ENCODE results near the gene IGFBP6.

The IGFBP6 gene

DNA sequence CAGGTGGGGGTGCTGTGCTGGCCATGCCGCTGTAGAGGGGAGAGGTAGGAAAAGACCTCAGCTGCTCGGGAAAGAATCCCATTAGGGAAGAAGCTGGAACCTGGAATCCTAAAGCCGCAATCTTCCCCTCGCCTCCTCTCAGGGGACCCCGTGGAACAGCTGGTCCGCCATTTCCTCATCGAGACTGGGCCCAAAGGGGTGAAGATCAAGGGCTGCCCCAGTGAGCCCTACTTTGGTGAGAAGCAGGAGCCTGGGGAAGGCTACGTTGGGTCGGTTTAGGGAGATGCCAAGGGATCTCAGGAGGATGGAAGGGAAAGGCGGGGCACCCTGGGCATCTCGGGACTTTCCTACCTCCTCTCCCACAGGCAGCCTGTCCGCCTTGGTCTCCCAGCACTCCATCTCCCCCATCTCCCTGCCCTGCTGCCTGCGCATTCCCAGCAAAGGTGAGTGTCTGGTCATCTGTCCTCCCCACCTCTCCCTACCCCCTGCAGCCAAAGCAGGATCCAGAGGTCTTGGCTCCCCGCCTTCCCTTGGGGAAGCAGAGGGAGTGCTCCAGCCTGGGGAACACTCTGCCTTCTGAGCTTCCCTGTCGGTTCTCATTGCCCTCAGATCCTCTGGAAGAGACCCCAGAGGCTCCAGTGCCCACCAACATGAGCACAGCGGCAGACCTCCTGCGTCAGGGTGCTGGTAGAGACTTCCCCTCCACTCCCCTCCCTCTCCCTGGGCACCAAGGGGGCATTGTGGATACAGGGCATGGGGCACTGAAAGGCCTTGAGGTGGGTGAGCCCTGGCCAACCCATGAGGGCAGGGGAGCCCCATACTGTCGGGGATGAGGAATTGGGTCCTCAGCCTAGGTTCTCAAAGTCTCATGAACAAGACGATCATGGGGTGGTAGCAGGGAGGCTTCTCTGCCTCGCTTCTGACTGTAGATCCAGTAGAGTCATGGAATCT lies 35.2 kb upstream of the IGFBP6 start:
- no peak for DNase-seq (ENCODE audit: low read depth in 1 of 2, low spot score in 1 of 2)
- no peak for TF ChIP-seq JUND (IDR thresholded peaks at IDR 0.05; ENCODE audit: low read depth)
- in situ Hi-C loops (cut with HindIII; ENCODE audit: low pct_unique_long_range_greater_than_20kb, low sequenced_read_pairs), result no loop called here

DNA sequence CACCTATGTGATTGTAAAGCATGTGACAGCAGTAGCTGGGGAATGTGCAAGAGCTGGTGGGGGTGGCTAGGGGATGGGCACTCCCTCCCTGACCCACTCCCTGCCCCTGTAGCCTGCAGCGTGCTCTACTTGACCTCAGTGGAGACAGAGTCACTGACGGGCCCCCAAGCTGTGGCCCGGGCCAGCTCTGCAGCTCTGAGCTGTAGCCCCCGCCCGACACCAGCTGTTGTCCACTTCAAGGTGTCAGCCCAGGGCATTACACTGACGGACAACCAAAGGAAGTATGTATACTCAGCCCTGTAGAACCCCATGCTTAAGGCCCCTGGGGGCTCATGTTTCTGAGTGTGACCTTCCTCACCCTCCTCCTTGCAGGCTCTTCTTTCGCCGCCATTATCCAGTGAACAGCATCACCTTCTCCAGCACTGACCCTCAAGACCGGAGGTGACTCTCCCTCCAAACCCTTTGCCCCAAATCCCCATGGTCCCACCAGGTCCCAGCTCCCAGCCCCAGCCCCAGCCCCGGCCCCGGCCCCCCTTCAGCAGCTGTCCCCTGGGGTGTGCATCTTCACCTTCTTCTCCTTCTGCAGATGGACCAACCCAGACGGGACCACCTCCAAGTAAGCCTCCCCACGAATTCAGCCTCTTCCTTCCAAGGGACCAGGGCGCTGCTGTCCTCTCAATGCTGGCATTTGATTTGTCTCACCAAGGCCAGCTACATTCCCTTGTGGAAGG lies 34.3 kb upstream of the IGFBP6 start:
- in situ Hi-C loops (cut with HindIII; ENCODE audit: low pct_unique_long_range_greater_than_20kb, low sequenced_read_pairs), result no loop called here
- no peak for TF ChIP-seq JUND (IDR thresholded peaks at IDR 0.05; ENCODE audit: low read depth)
- DNase-seq (ENCODE audit: low read depth in 1 of 2, low spot score in 1 of 2), result no peak

DNA sequence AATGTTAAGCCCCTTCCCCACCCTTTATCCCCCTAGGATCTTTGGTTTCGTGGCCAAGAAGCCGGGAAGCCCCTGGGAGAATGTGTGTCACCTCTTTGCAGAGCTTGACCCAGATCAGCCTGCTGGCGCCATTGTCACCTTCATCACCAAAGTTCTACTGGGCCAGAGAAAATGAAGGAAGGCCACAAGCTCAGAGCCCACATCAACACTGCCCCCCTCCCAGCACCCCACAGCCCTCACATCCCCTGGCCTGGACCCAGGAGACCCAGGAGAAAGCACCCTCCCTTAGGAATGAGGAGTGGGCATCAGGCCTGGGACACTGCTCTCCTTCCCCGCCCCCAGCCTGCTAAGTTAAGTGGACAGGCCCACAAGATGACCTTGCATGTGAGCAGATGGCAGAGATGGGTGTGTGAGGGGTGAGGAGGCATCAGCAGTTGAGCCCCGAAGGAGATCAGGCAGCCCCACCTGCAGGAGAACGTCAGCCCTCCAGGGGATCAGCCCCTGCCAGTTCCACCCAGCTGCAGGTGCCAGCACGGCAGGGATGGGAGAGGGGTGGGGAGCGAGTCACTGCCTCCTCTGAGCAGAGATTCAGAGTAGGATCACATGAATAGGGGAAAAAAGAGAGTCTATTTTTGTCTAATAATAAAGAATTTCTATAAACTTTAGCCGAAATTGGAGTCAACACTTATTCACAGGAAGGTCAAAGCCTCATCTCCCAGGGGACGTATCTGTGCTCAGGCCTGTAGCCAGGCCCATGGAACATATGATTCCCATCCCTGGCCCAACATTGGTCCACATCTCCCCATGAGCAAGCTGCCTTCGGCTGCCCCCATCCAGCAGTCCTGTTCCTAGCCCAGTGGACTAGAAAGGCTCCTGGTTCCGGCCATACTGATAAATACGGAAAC lies 33.5 kb upstream of the IGFBP6 start:
- in situ Hi-C loops (cut with HindIII; ENCODE audit: low pct_unique_long_range_greater_than_20kb, low sequenced_read_pairs), result no loop called here
- no peak for DNase-seq (ENCODE audit: low read depth in 1 of 2, low spot score in 1 of 2)
- TF ChIP-seq JUND (IDR thresholded peaks at IDR 0.05; ENCODE audit: low read depth), result no peak

DNA sequence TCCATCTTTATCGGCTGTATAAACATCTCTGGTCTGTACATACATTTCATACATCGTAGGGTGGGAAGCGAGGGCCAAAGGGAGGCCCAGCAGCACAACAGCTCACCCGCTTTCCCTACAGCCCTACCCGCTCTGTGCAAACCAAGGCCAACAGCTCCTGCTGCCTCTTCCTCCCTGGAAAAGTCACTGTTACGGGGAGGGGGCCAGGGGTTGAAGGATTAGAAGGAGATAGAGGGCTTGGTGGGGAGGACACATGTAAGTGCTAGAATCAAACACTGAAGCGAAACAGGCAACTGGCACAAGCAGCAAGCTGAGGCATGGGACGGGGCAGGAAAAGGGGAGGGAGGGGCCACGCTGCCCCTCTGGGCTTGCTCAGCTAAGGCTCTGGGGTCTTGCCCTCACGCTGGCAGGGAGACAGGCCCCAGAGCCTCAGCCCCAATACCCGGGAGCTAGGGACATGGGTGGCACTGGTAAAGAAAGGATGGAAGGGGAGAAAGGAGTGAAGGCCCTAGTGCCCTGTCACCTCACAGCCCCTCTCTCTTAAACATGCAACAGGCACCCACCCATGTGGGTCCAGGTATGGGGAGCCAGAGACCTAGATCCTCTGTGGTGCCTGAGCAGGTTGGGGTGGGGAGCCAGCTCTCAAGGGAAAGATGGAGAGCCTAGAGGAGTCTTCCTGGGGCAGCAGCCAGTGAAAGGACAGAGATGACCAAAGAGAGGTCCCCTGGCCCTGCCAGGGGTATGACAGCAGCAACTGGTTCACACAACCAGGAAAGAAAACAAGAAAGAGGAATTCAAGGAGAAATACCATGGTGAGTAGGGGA lies 32.6 kb upstream of the IGFBP6 start:
- in situ Hi-C loops (cut with HindIII; ENCODE audit: low pct_unique_long_range_greater_than_20kb, low sequenced_read_pairs), result no loop called here
- TF ChIP-seq JUND (IDR thresholded peaks at IDR 0.05; ENCODE audit: low read depth), result no peak
- no peak for DNase-seq (ENCODE audit: low read depth in 1 of 2, low spot score in 1 of 2)

DNA sequence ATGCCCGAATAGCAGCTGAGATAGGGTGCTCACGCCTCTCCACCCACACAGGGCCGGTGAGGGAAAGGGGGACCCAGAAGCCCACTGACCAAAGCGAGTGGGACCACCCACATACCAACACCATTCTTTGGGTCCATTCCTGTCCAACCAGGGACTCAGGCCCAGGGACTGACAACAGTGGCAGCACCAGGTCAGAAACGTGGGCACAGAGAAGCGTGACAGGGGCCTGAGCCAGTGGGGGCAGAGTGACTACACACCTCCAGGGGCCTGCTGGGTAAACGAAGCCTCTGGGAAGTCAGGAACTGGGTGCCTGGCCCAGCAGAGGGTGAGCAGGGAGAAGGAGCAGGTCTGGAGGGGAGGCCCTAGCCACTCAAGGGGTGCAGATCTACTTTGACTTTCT lies 32.0 kb upstream of the IGFBP6 start:
- no peak for TF ChIP-seq JUND (IDR thresholded peaks at IDR 0.05; ENCODE audit: low read depth)
- no peak for DNase-seq (ENCODE audit: low read depth in 1 of 2, low spot score in 1 of 2)
- in situ Hi-C loops (cut with HindIII; ENCODE audit: low pct_unique_long_range_greater_than_20kb, low sequenced_read_pairs), result no loop called here

DNA sequence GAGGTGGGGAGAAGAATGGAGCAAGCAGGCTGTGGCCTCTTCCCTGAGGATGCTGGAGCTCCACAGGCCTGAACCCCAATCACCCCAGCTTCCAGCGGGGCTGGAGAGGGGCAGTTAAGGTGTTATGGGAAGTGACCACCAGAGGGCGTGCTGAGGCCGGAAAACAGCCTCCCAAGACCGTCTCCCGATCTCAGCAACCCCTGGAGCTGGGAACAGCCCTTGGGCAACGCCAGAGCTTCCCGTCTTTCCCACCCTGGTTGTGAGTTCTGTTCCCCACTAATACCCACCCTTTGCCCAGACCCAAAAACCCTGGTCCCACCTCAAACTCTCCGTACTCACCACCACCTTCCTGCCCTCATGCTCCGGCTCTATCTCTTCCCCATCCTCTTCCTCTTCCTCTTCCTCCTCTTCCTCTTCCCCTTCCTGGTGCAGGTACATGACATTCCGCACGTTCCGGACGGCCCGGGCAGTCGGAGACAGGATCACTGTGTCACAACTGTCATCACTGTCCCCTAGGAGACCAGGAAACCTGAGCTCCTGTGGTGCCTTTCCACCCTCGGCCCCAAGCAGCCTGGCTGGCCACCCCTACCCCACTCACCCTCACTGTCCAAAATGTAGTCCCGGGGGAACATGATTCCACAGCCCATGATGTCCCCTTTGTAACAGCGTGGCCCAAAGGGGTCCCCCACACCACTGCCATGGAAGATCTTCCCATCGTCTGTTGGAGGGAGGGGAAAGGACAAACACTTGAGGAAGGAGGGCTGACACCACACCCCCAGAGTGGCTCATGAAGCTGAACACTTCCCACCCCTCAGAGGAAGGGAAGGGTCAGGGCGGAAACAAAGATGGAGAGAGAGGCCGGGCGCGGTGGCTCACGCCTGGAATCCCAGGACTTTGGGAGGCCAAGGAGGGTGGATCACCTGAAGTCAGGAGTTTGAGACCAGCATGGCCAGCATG lies 31.2 kb upstream of the IGFBP6 start:
- in situ Hi-C loops (cut with HindIII; ENCODE audit: low pct_unique_long_range_greater_than_20kb, low sequenced_read_pairs), result no loop called here
- no peak for TF ChIP-seq JUND (IDR thresholded peaks at IDR 0.05; ENCODE audit: low read depth)
- DNase-seq (ENCODE audit: low read depth in 1 of 2, low spot score in 1 of 2), result peak; percentile 83 to 91

DNA sequence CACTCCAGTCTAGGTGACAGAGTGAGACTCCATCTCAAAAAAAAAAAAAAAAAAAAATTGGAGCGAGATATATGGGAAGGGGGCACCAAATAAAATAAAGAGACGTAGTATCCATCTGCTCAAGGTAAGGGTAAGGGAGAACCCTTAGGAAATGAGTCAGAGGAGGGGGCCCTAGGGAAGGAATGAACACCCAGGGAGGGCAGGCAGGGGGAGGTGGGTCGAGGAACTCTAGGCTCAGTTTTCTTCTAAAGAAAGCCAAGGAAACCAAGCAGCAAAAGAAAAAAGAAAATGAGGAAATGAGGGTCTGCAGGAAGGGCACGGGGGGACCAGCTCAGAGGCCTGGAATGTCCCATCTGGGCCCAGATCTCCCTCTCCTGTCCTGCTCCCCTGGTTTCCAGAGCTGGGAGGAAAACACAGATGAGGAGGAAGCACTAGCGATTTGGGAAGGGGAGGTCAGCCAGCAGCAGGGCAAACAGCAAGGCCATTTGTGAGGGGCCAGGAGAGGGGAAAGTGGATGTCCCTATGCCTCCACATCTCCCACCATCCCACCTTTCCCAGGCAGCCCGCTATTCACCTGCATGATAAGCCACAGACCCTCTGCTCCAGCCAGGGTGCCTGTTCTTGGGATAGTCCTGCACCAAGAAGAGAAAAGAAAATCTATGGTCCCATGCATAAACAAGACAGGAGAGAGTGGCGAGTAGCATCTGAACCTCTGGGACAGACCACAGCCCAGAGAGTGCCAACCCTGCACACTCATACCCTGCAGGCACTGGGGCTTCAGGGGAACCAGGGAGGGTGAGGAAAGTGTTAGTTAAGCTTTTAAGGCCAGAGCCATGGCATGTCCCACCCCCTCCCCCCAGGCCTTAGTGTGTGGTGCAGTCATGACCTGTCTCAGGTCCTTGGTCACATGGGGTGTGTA lies 30.1 kb upstream of the IGFBP6 start:
- in situ Hi-C loops (cut with HindIII; ENCODE audit: low pct_unique_long_range_greater_than_20kb, low sequenced_read_pairs), result no loop called here
- TF ChIP-seq JUND (IDR thresholded peaks at IDR 0.05; ENCODE audit: low read depth), result no peak
- DNase-seq (ENCODE audit: low read depth in 1 of 2, low spot score in 1 of 2), result no peak

DNA sequence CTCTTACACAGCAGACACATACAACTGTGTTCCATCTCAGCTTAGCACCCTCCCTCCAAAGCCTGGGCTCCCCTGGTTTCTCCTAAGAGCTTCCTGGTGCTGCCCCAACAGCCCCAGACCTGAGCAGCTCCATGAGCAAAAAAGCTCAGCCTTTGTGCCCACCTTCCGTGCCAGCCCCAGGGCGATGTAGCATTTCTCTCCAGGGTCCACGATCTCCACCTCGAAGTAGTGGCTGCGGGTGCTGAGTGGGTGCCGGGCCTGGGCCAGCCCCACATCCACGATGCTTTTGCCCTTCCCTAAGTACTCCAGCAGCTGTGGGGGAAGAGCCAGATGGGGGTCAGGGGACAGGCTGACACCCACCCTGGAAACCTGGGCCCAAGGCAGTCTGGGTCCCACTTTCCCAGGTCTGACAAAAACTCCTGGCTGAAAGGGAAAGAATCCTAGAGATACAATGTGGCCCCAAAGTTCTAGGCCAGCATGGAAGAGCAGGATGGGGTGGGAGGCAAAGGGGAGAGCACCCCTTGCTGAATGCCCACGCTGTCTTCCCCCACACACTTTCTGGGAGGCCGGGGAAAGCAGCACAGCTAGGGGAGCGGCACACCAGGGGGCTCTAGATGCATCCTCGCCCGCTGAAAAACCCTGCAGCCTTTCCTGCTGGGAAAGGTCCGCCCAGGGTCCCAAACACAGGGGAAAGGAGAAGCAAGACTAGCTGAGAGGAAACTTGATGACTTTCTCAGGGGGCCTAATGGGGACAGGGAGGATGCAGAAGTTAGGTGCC lies 29.3 kb upstream of the IGFBP6 start:
- no peak for DNase-seq (ENCODE audit: low read depth in 1 of 2, low spot score in 1 of 2)
- no peak for TF ChIP-seq JUND (IDR thresholded peaks at IDR 0.05; ENCODE audit: low read depth)
- in situ Hi-C loops (cut with HindIII; ENCODE audit: low pct_unique_long_range_greater_than_20kb, low sequenced_read_pairs), result no loop called here

DNA sequence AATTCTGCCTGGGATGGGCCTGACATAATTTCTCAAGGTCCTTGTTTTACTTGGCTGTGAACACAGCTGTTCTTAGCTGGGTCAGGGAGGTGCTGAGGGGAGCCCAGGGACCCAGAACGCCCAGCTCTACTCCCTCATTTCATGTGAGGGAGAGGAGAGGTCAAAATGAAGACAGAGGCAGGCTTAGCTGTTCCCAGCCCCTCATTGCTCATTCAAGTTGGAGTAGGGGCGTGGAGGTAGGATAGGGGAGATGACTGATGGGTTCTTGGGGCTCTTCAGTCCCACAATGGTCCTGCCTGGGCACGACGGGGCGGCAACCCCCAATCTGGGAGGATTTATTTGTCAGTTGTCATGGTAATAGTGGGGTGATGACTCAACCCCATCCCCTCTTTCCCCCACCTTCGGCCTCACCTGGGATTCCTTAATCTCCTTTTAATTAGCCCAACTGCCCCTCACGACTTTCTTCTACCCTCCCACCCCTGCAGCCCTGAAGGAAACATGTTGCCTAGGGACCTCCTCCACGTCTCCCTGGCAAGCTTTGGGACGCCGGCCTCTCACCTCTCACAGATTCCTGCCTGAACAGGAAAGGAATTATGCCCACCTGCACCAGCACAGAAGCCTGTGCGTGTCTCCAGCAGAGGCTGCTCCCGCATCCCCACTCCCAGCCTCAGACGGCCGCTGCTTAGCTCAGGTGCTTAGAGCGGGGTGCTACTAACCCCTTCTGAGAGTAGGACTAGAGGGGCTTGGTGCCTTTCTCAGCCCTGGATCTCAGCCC lies 28.5 kb upstream of the IGFBP6 start:
- TF ChIP-seq JUND (IDR thresholded peaks at IDR 0.05; ENCODE audit: low read depth), result no peak
- in situ Hi-C loops (cut with HindIII; ENCODE audit: low pct_unique_long_range_greater_than_20kb, low sequenced_read_pairs), result no loop called here
- DNase-seq (ENCODE audit: low read depth in 1 of 2, low spot score in 1 of 2), result no peak

Measured in T47D (cell line).